ENCODE measurements around the gene ZNF414.

Gene ZNF414

DNA sequence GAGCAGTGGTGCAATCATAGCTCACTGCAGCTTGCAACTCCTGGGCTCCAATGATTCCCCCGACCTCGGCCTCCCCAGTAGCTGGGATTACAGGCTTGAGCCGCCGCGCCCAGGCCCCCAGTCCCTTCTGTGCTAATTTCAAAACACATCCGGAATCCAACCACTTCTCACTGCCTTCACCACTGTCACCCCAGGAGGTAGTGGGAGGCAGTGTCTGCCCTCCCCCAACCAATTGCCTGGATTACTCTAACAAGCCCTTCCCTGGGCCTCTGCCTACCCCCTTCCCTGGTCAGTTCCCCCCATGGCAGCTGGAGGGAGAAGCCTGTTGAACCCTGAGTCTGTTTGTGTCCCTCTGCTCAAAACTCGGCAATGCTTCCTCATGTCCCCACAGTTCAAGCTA, 13.8 kb downstream of the ZNF414 start:
- TF ChIP-seq, protein P1, sequence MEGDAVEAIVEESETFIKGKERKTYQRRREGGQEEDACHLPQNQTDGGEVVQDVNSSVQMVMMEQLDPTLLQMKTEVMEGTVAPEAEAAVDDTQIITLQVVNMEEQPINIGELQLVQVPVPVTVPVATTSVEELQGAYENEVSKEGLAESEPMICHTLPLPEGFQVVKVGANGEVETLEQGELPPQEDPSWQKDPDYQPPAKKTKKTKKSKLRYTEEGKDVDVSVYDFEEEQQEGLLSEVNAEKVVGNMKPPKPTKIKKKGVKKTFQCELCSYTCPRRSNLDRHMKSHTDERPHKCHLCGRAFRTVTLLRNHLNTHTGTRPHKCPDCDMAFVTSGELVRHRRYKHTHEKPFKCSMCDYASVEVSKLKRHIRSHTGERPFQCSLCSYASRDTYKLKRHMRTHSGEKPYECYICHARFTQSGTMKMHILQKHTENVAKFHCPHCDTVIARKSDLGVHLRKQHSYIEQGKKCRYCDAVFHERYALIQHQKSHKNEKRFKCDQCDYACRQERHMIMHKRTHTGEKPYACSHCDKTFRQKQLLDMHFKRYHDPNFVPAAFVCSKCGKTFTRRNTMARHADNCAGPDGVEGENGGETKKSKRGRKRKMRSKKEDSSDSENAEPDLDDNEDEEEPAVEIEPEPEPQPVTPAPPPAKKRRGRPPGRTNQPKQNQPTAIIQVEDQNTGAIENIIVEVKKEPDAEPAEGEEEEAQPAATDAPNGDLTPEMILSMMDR (IDR thresholded peaks at IDR 0.05; ENCODE audit: low read depth, low read length), result no peak
- no peak for DNase-seq (ENCODE audit: extremely low read depth, low read depth)

DNA sequence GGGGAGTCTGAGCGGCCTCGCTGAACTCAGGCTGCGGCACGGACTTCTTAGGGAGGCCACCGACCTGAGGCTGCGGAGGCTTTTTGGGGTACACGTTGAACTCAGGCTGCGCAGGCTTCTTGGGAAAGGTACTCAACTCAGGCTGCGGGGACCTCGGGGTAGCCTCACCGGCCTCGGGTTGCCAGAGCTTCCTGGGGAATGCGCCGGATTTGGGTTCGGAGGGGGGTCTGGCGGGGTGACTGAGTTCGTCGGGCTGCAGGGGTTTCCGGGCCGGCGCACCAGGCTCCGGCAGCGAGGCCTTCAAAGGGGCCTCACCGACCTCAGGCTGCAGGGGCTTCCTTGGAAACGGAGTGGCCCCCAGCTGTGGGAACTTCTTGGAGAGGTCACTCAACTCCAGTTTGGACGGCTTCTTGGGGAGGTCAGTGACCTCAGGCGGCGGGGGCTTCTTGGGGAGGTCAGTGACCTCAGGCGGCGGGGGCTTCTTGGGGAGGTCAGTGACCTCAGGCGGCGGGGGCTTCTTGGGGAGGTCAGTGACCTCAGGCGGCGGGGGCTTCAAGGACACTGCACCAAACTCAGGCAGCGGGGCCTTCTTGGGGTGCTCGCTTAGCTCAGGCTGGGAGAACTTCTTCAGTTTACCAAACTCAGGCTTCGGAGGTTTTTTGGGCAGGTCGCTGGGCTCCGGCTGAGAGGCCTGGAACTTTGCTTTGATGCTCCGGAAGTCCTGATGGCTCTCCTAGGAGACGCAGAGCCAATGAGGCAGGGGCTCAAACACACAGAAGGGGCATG, 14.7 kb downstream of the ZNF414 start:
- DNase-seq (ENCODE audit: extremely low read depth, low read depth), result no peak
- TF ChIP-seq, protein P1 (IDR thresholded peaks at IDR 0.05; ENCODE audit: low read depth, low read length), result no peak

DNA sequence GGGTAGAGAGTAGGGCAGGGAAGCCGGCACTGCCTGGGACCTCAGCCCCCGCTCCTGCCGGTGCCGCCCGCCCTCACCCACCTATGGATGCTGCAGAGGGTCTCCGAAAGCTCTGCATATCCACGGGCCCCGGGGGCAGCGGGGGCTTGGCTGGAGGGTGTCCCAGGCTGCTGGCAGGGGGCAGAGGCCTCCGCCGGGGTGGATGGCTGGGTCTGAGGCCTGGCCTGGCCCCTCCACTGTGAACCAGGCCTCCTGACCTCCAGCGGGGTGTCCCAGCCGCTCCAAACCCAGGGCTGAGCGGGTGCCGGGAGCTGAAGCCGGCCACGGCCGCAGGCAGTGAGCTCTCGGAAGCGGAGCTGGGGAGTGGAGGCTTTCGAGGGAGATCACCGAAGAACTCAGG, 15.7 kb downstream of the ZNF414 start:
- no peak for DNase-seq (ENCODE audit: extremely low read depth, low read depth)
- TF ChIP-seq, protein P1 (IDR thresholded peaks at IDR 0.05; ENCODE audit: low read depth, low read length), result no peak

DNA sequence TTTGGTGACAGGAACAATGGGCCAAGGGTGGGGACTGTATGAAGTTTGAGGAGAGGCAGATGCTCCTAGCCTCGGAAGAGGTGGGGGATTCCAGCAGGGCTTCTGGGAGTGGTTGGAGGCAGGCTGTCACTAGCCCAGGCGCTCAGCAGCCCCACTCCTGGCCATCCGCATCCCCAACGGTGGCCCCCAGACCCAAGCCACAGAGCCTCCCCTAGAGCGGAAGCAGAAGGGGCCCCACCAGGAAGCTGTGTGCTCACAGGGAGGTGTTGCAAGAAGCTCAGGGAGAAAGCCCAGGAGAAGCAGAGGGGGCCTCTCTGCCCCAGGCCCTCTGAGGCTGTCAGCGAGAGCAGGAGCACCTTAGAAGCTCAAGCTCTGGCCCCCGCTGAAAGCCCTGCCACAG, 19.8 kb downstream of the ZNF414 start:
- TF ChIP-seq, protein P1 (IDR thresholded peaks at IDR 0.05; ENCODE audit: low read depth, low read length), result no peak
- no peak for DNase-seq (ENCODE audit: extremely low read depth, low read depth)

DNA sequence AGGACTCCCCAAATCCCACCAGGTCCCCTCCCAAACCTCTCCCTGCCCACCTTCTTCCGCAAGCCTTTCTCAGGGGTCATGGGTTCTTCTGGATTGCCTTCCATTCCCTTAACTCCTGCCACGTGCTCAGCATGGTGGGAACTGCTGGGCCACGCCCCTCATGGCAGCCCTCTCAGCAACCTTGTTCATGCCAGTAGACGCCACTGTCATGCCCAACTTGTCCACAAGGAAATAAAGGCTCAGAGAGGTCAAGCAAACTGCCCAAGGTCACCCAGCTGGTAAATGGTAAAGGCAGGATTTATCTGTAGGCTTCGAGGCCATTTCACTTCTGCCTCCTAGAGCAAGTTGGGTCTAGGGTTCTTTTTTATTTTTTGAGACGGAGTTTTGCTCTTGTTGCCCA, 22.4 kb downstream of the ZNF414 start:
- TF ChIP-seq, protein P1 (IDR thresholded peaks at IDR 0.05; ENCODE audit: low read depth, low read length), result no peak
- DNase-seq (ENCODE audit: extremely low read depth, low read depth), result no peak

DNA sequence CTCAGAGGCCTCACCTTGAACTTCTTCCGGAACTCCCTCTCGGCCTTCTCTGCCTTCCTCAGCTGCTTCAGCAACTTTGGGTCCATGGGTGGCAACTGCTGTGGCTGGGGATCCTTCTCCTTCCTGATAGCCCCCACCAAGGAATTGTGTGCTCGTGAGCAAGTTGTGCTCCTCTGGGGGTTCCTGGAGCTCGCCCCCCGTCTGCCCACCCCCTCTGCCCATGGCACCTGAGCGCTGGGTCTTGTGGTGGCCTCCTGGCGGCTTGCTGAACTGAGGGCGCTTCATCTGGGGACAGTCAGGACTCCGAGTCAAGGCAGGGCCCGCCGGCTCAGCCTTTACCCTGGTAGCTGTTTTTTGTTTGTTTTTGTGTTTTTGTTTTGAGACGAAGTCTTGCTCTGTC, 23.1 kb downstream of the ZNF414 start:
- no peak for DNase-seq (ENCODE audit: extremely low read depth, low read depth)
- TF ChIP-seq, protein P1 (IDR thresholded peaks at IDR 0.05; ENCODE audit: low read depth, low read length), result no peak

DNA sequence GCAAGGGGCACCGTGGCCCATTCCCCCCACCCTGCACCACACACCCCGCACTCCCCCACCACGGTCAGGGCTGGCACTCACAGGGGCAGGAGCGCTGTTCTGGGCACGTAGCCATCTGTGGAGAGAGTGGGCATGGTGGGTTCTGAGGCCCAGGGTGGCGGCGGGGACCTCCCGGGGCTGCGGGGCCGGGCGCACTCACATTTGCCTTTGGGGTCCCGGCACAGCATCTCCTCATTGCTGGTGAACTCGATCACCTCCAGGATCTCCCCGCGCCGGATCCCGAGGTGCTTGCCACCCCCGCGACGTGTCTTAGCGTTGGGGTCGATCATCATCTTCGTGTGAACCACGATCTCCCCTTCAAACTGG, 23.6 kb downstream of the ZNF414 start:
- DNase-seq (ENCODE audit: extremely low read depth, low read depth), result no peak
- TF ChIP-seq, protein P1 (IDR thresholded peaks at IDR 0.05; ENCODE audit: low read depth, low read length), result no peak

Measured in AG09319 (cell line).